Kidney (tissue), 14 donors: Measurements from ENCODE around the gene CSN2. TPM values are rescaled to one million over a fixed set of nuclear protein-coding genes. Genes with fewer than 3 reads are reported as not detected.

ENCODE experiments used
- DNase-seq, 5 donors: peaks; one replicate each; pipeline ENCODE4 v3.0.0-alpha.2; 2013 to 2020
- FAIRE-seq: peaks from 2 replicates; lab custom pipeline; 2012; peaks lifted over from hg19 to GRCh38; lab: Jason Lieb, UNC
- H3K27ac ChIP-seq, 2 donors: one replicate each; pipeline ENCODE4 v1.7.0; 2013; ENCODE audit warnings: low read depth in 2 of 2, low read length in 2 of 2, inconsistent platforms in 1 of 2
- H3K27me3 ChIP-seq: one replicate; pipeline ENCODE4 v1.7.1; 2013; ENCODE audit warnings: low read length, inconsistent platforms; ENCODE audit not compliant: control insufficient read depth, insufficient read depth
- H3K36me3 ChIP-seq, 3 donors: one replicate each; pipeline versions ENCODE4 v1.7.0 to v1.7.1; 2013; ENCODE audit warnings: low read length in 3 of 3, control low read depth in 1 of 3, inconsistent platforms in 1 of 3; ENCODE audit not compliant: insufficient read depth in 3 of 3, control insufficient read depth in 2 of 3
- H3K4me1 ChIP-seq, 3 donors: one replicate each; pipeline versions ENCODE4 v1.7.0 to v1.7.1; 2013; ENCODE audit warnings: low read length in 3 of 3, inconsistent platforms in 1 of 3, low read depth in 1 of 3; ENCODE audit not compliant: control insufficient read depth in 2 of 3, insufficient read depth in 2 of 3
- H3K4me3 ChIP-seq, 3 donors: one replicate each; pipeline versions ENCODE4 v1.7.0 to v1.8.1; 2013; ENCODE audit warnings: low read length in 3 of 3, control low read depth in 1 of 3, inconsistent platforms in 1 of 3
- H3K9ac ChIP-seq, 3 donors: one replicate each; pipeline versions ENCODE4 v1.7.0 to v1.7.1; 2013; ENCODE audit warnings: low read length in 3 of 3, control low read depth in 1 of 3, inconsistent platforms in 1 of 3
- H3K9me3 ChIP-seq, 3 donors: one replicate each; pipeline versions ENCODE4 v1.7.0 to v1.7.1; 2013; ENCODE audit warnings: low read length in 3 of 3, control low read depth in 1 of 3, inconsistent platforms in 1 of 3; ENCODE audit not compliant: control insufficient read depth in 2 of 3, insufficient read depth in 1 of 3
- CTCF ChIP-seq: IDR thresholded peaks from 3 replicates; pipeline ENCODE4 v1.5.1; 2012; ENCODE audit warnings: mild to moderate bottlenecking, moderate library complexity, borderline replicate concordance; ENCODE audit not compliant: insufficient read depth; ENCODE audit errors: extremely low read depth
- intact Hi-C: fragments of 100-400 bp; cut with DNase I; formaldehyde crosslinking; loops from one replicate; pipeline ENCODE4 v1.11.1; 2022
- polyA plus RNA-seq: library from polyadenylated mRNA; stranded (reverse); fragments of 350-450 nt; fragmentation: Illumina TruSeq; extraction: RNeasy Lipid Tissue Mini Kit (QIAGEN cat#74804); gene quantifications from one replicate; pipeline ENCODE4 v1.2.3, GENCODE V29; 2014; ENCODE audit warnings: low read depth, low replicate concordance; ENCODE audit not compliant: insufficient read depth
- total RNA-seq: library from RNA; stranded (reverse); fragmentation: NEBNext Ultra II Directional; extraction: Animal tissue kit (Norgen Biotek cat#: 25700); gene quantifications from one replicate; pipeline ENCODE4 v1.2.1, GENCODE V29; 2021
- donor health status: control.
- donor health status: control.
- donor health status: control.
- donor health status: control.
- donor health status: control.
- donor health status: DM: yes; HTN: yes; CAD: no.
- donor health status: Normal renal cell carcinoma (clear cell type).

Gene CSN2
- total and polyA plus RNA-seq, 2 donors from 2014 or later, result not detected

- H3K27ac ChIP-seq, result no peak overlapping the region
- no peaks in the 10 kb centered on the region for H3K27me3 ChIP-seq
- H3K4me1 ChIP-seq, result no peaks in the 10 kb centered on the region
- no peaks in the 10 kb centered on the region for H3K36me3 ChIP-seq
- intact Hi-C loops, result no loop called here
- no peak for TF ChIP-seq CTCF
- no peak overlapping the region for H3K4me3 ChIP-seq
- DNase-seq (no peak), FAIRE-seq (no peak)
- no peaks in the 10 kb centered on the region for H3K9me3 ChIP-seq
- no peak overlapping the region for H3K9ac ChIP-seq
These were observed 9.1 kb upstream of the CSN2 start for GRCh38 chr4:69974631-69975030.

DNA sequence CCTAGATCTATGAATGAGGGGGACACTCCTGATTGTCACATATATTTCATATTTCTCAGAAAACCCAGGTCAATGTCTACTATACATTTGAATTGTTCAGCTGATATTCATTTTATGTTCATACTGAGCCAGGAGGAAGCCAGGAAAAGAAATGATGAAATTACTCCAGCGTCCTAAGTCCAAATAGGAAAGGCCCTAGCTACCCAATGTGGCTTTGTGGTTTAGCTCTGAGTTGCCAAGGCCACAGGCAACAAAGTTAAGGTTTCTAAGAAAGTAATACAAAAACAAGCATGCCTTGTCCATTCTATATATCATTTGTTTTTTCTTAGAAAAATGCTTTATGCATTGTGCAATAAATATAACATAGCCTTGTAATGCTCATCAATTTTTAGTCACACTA, 4.5 kb upstream of the CSN2 start:
- Histone ChIP-seq H3K9me3 (no peaks in the 10 kb centered on the region), H3K9ac (no peak overlapping the region), H3K27ac (no peak overlapping the region), H3K36me3 (no peaks in the 10 kb centered on the region), H3K4me1 (no peaks in the 10 kb centered on the region), H3K4me3 (no peak overlapping the region), H3K27me3 (no peaks in the 10 kb centered on the region)
- no peak for TF ChIP-seq CTCF
- intact Hi-C loops, result no loop called here
- FAIRE-seq (no peak), DNase-seq (no peak)

DNA sequence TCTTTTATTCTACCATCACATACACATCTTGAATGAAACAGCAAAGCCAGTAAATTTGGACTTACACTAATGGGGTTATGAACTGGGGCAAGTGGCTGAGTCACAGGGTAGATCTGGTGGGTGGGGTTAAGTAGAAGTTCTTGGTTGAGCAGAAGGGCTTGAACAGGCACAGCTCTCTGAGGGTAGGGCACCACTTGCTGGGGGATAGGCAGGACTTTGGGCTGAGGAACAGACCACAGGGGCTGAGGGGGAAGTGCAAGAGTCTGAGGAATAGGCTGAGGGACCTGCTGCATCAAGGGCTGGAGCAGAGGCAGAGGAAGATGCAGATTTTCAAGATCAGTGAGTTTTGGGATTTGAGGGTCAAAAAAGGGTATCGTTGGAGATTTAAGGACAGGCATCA, 8.3 kb downstream of the CSN2 start:
- no peak overlapping the region for H3K27ac ChIP-seq
- H3K4me1 ChIP-seq, result no peaks in the 10 kb centered on the region
- no peaks in the 10 kb centered on the region for H3K36me3 ChIP-seq
- no peak overlapping the region for H3K9ac ChIP-seq
- TF ChIP-seq CTCF, result no peak
- no peaks in the 10 kb centered on the region for H3K27me3 ChIP-seq
- H3K4me3 ChIP-seq, result no peak overlapping the region
- DNase-seq (no peak), FAIRE-seq (no peak)
- no peaks in the 10 kb centered on the region for H3K9me3 ChIP-seq
- intact Hi-C loops, result no loop called here

DNA sequence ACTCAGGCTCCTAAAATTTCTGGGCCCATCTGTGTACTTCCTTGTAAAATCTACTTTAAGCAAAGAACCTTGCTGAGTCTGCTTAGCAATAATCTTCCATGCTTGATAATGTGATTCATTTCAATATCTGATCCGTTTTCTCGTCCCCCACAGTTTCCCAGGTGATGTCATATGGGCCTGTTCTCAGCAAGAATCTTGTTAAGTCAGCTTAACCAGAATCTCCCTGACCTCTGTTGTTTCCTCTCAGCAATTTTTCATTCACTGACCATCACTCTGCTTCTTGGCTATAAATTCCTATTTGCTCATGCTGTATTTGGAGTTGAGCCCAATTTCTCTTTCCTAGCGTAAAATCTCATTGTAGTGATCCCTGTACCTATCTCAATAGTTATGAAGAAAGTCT, 13.9 kb downstream of the CSN2 start:
- H3K4me3 ChIP-seq, result no peak overlapping the region
- no peaks in the 10 kb centered on the region for H3K4me1 ChIP-seq
- intact Hi-C loops, result no loop called here
- no peak for TF ChIP-seq CTCF
- no peaks in the 10 kb centered on the region for H3K36me3 ChIP-seq
- no peak overlapping the region for H3K27ac ChIP-seq
- no peak overlapping the region for H3K9ac ChIP-seq
- no peak for DNase-seq
- no peaks in the 10 kb centered on the region for H3K9me3 ChIP-seq
- FAIRE-seq, result no peak
- H3K27me3 ChIP-seq, result no peaks in the 10 kb centered on the region
